H1 (cell line): ENCODE measurements around the gene TMEM220. TPM values are rescaled to one million over a fixed set of nuclear protein-coding genes. Genes with fewer than 3 reads are reported as not detected.

Source experiments
- CHD1 ChIP-seq: IDR thresholded peaks from 2 replicates; pipeline ENCODE4 v1.6.1; 2012; ENCODE audit warnings: low read depth, low read length, improper control_type of control experiment
- CTBP2 ChIP-seq: IDR thresholded peaks from 2 replicates; pipeline ENCODE4 v1.7.0; 2011; ENCODE audit warnings: borderline replicate concordance, mild to moderate bottlenecking, moderate library complexity, mixed read lengths, low read length; ENCODE audit not compliant: insufficient read depth, insufficient read length
- HDAC6 ChIP-seq: IDR thresholded peaks from one replicate; pipeline ENCODE4 v1.7.1; 2012; ENCODE audit warnings: low read depth, mild to moderate bottlenecking, inconsistent platforms, low read length, moderate library complexity
- NRF1 ChIP-seq: IDR thresholded peaks from 2 replicates; pipeline ENCODE4 v1.6.1; 2011; ENCODE audit warnings: mild to moderate bottlenecking, low read depth, low read length, improper control_type of control experiment
- SUZ12 ChIP-seq: fragments of 200-600 bp; sonication (generic); IDR thresholded peaks from 2 replicates; pipeline ENCODE4 v1.6.1; 2012; ENCODE audit warnings: mild to moderate bottlenecking, inconsistent platforms, low read length, moderate library complexity, mixed read lengths
- polyA plus RNA-seq, 7 experiments: library from polyadenylated mRNA; depleted of rRNA in 3 of 7; stranded (reverse) in 5 of 7; unstranded in 2 of 7; fragments of >200 nt in 5 of 7; fragments of 200-250 nt in 2 of 7; gene quantifications; 1 replicate in 5 of 7; 2 replicates in 1 of 7; 4 replicates in 1 of 7; pipeline versions ENCODE4 v1.2.1 to v1.2.3, GENCODE V29; 2011 to 2013; ENCODE audit warnings: missing spikeins in 2 of 7, mixed read lengths in 2 of 7
- total RNA-seq: library from RNA; stranded (reverse); fragmentation: NEBNext Ultra II Directional; extraction: Animal tissue kit (Norgen Biotek cat#: 25700); gene quantifications from 2 replicates; pipeline ENCODE4 v1.2.1, GENCODE V29; 2021

TMEM220 gene
- total and polyA plus RNA-seq, 2 of the 8 experiments (the other 6 are each of a cell fraction or from before 2014, with no cell fraction given): 3.8 to 4.1 TPM

- TF ChIP-seq HDAC6: no peak
- no peak for TF ChIP-seq SUZ12
- TF ChIP-seq CTBP2: no peak
- TF ChIP-seq NRF1: no peak
- no peak for TF ChIP-seq CHD1
Measured at GRCh38 chr17:10713318-10713717, 16.5 kb downstream of the TMEM220 start (continued).
